Measurements from ENCODE around the gene ZC3H13. TPM values are rescaled to one million over a fixed set of nuclear protein-coding genes. Genes with fewer than 3 reads are reported as not detected.

ZC3H13 gene
- total RNA-seq, 1 experiment from 2014 or later: 378 TPM

GRCh38 chr13:46087481-46087880, 34.9 kb upstream of the ZC3H13 start:
- intact Hi-C loops (cut with micrococcal nuclease; ENCODE audit: unreplicated experiment): no loop called here
- ChIA-PET POLR2A (ENCODE audit: low non-redundant PET) (no interaction called here), CTCF (no interaction called here)

DNA sequence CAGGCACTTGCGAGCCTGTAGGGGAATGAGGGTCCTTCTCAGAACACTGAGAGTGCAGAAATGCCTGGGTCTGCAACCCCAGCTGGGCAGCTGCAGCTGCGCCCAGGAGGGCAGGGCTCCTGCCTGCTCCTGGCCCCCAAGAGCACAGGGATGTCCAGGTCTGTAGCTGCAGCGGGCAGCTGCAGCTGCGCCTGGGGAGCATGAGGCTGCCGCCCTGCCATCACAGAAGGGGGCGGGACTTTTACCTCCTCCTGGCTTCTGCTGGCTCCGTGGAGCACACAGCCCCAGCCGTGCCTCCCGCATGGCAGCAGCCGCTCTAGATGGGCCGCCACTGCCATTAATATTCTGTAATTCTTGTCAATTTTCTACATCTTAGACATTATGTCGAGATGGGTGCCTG, 34.4 kb upstream of the ZC3H13 start:
- Histone ChIP-seq H3K4me3 (ENCODE audit: low read depth, low read length, poor library complexity, severe bottlenecking) (no peak overlapping the region), H3K36me3 (ENCODE audit: insufficient read depth, low read length, poor library complexity, severe bottlenecking) (no peaks in the 10 kb centered on the region), H3K4me1 (ENCODE audit: insufficient read depth, low read length, poor library complexity, severe bottlenecking) (peaks cover 3% of the 10 kb centered on the region), H3K27me3 (replicated peaks; ENCODE audit: insufficient read depth, low read depth, low read length, poor library complexity) (no peaks in the 10 kb centered on the region), H3K27ac (ENCODE audit: low read depth, low read length, poor library complexity, severe bottlenecking) (no peak overlapping the region), H3K9me3 (ENCODE audit: low read depth, low read length, poor library complexity, severe bottlenecking) (no peaks in the 10 kb centered on the region)
- ChIA-PET CTCF (no interaction called here), POLR2A (ENCODE audit: low non-redundant PET) (no interaction called here)
- BruUV-seq (replicated peaks): no TSS peak
- no peak for TF ChIP-seq EZH2 (IDR thresholded peaks at IDR 0.05; ENCODE audit: borderline replicate concordance, low read depth, low read length, poor library complexity, severe bottlenecking)
- TF ChIP-seq, protein P1, sequence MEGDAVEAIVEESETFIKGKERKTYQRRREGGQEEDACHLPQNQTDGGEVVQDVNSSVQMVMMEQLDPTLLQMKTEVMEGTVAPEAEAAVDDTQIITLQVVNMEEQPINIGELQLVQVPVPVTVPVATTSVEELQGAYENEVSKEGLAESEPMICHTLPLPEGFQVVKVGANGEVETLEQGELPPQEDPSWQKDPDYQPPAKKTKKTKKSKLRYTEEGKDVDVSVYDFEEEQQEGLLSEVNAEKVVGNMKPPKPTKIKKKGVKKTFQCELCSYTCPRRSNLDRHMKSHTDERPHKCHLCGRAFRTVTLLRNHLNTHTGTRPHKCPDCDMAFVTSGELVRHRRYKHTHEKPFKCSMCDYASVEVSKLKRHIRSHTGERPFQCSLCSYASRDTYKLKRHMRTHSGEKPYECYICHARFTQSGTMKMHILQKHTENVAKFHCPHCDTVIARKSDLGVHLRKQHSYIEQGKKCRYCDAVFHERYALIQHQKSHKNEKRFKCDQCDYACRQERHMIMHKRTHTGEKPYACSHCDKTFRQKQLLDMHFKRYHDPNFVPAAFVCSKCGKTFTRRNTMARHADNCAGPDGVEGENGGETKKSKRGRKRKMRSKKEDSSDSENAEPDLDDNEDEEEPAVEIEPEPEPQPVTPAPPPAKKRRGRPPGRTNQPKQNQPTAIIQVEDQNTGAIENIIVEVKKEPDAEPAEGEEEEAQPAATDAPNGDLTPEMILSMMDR (conservative IDR thresholded peaks at IDR 0.05; ENCODE audit: low read depth, low read length): no peak
- intact Hi-C loops (cut with micrococcal nuclease; ENCODE audit: unreplicated experiment): no loop called here
- DNase-seq (ENCODE audit: low spot score): no peak

More at GRCh38 chr13:46087481-46087880, 34.9 kb upstream of the ZC3H13 start:
- no peaks in the 10 kb centered on the region for H3K27me3 ChIP-seq (replicated peaks; ENCODE audit: insufficient read depth, low read depth, low read length, poor library complexity)
- TF ChIP-seq EZH2 (IDR thresholded peaks at IDR 0.05; ENCODE audit: borderline replicate concordance, low read depth, low read length, poor library complexity, severe bottlenecking): no peak
- TF ChIP-seq, protein P1 (conservative IDR thresholded peaks at IDR 0.05; ENCODE audit: low read depth, low read length): no peak
- H3K9me3 ChIP-seq (ENCODE audit: low read depth, low read length, poor library complexity, severe bottlenecking): no peaks in the 10 kb centered on the region
- no peak overlapping the region for H3K4me3 ChIP-seq (ENCODE audit: low read depth, low read length, poor library complexity, severe bottlenecking)
- no peaks in the 10 kb centered on the region for H3K36me3 ChIP-seq (ENCODE audit: insufficient read depth, low read length, poor library complexity, severe bottlenecking)
- no peak overlapping the region for H3K27ac ChIP-seq (ENCODE audit: low read depth, low read length, poor library complexity, severe bottlenecking)
- no TSS peak for BruUV-seq (replicated peaks)
- DNase-seq (ENCODE audit: low spot score): no peak
- H3K4me1 ChIP-seq (ENCODE audit: insufficient read depth, low read length, poor library complexity, severe bottlenecking): no peaks in the 10 kb centered on the region

DNA sequence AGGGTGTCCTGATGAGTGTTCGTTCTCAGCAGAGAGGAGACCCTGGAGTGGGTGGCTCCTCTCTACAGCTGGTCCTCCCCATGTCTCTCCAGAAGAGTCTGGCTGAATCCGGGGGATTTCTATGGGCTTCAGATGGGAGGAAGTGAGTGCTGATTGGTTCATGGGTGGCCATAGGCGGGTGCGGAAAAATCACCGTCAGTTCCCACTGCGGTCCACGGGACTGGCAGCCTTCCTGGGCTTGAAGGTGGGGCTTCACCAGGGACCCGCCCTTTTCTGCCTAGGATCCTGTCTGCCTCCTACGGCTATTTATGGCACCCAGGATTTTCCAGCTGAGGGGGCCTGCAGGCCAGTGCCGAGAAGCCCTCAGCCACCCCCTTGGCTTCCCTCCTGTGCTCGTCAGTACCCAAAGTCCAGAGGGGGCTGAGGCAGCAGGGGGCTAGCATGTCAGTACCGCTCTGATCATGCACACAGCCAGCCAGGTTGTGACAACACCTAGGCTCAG, 33.9 kb upstream of the ZC3H13 start:
- Histone ChIP-seq H3K36me3 (ENCODE audit: insufficient read depth, low read length, poor library complexity, severe bottlenecking) (no peaks in the 10 kb centered on the region), H3K27me3 (replicated peaks; ENCODE audit: insufficient read depth, low read depth, low read length, poor library complexity) (no peaks in the 10 kb centered on the region), H3K9me3 (ENCODE audit: low read depth, low read length, poor library complexity, severe bottlenecking) (no peaks in the 10 kb centered on the region), H3K4me1 (ENCODE audit: insufficient read depth, low read length, poor library complexity, severe bottlenecking) (peaks cover 5% of the 10 kb centered on the region), H3K4me3 (ENCODE audit: low read depth, low read length, poor library complexity, severe bottlenecking) (no peak overlapping the region), H3K27ac (ENCODE audit: low read depth, low read length, poor library complexity, severe bottlenecking) (no peak overlapping the region)
- ChIA-PET POLR2A (ENCODE audit: low non-redundant PET) (no interaction called here), CTCF (no interaction called here)
- no TSS peak for BruUV-seq (replicated peaks)
- intact Hi-C loops (cut with micrococcal nuclease; ENCODE audit: unreplicated experiment): no loop called here
- no peak for DNase-seq (ENCODE audit: low spot score)
- TF ChIP-seq, protein P1 (conservative IDR thresholded peaks at IDR 0.05; ENCODE audit: low read depth, low read length): no peak
- no peak for TF ChIP-seq EZH2 (IDR thresholded peaks at IDR 0.05; ENCODE audit: borderline replicate concordance, low read depth, low read length, poor library complexity, severe bottlenecking)

Data from A673 (cell line).